Embryonic facial prominence (tissue), 1 donor: ENCODE measurements around the gene FER1L5.

Experiments used
- DNase-seq: peaks from one replicate; pipeline ENCODE4 v3.0.0-alpha.2; 2016; ENCODE audit errors: extremely low spot score

Gene FER1L5

GRCh38 chr2:96642564-96643360, at the start of gene FER1L5:
Gene FER1L5 (plus strand): TSS chr2:96642764. CDS start chr2:96642837, 73 bp downstream.
- DNase-seq = peak; percentile 17

GRCh38 chr2:96594282-96594681, 48.3 kb upstream of the FER1L5 start:
- DNase-seq = no peak

GRCh38 chr2:96594691-96595152, 47.8 kb upstream of the FER1L5 start:
- DNase-seq = no peak

GRCh38 chr2:96596596-96596995, 46.0 kb upstream of the FER1L5 start:
- no peak for DNase-seq

GRCh38 chr2:96599941-96600340, 42.6 kb upstream of the FER1L5 start:
- no peak for DNase-seq

- DNase-seq = no peak
Observed at GRCh38 chr2:96601382-96602292, 40.9 kb upstream of the FER1L5 start.

- no peak for DNase-seq
Observed at GRCh38 chr2:96602330-96602823, 40.2 kb upstream of the FER1L5 start.

- no peak for DNase-seq
Observed at GRCh38 chr2:96604104-96604503, 38.5 kb upstream of the FER1L5 start.

- no peak for DNase-seq
Observed at GRCh38 chr2:96608469-96609455, 33.8 kb upstream of the FER1L5 start.

GRCh38 chr2:96616128-96616527, 26.4 kb upstream of the FER1L5 start:
- DNase-seq = no peak

GRCh38 chr2:96616535-96616934, 26.0 kb upstream of the FER1L5 start:
- no peak for DNase-seq

GRCh38 chr2:96617012-96617411, 25.6 kb upstream of the FER1L5 start:
- no peak for DNase-seq

- DNase-seq = no peak
Observed at GRCh38 chr2:96618596-96619283, 23.8 kb upstream of the FER1L5 start.

- DNase-seq = no peak
Observed at GRCh38 chr2:96622544-96622943, 20.0 kb upstream of the FER1L5 start.

- no peak for DNase-seq
Observed at GRCh38 chr2:96623116-96623515, 19.4 kb upstream of the FER1L5 start.

GRCh38 chr2:96625571-96626552, 16.7 kb upstream of the FER1L5 start:
- DNase-seq = no peak

- DNase-seq = no peak
Observed at GRCh38 chr2:96626553-96626942, 16.0 kb upstream of the FER1L5 start.

- no peak for DNase-seq
Observed at GRCh38 chr2:96631804-96632435, 10.6 kb upstream of the FER1L5 start.

GRCh38 chr2:96633641-96634040, 8.9 kb upstream of the FER1L5 start:
- DNase-seq = no peak
